PFSK-1 (cell line): ENCODE results near the gene RPS6KA2.

Experiments used
- FOXP2 ChIP-seq: optimal IDR thresholded peaks from 2 replicates; pipeline ENCODE3; 2011; ENCODE audit warnings: borderline replicate concordance, control low read depth, inconsistent platforms; ENCODE audit not compliant: insufficient read depth; ENCODE audit errors: extremely low read length, extremely low read depth
- POLR2AphosphoS5 ChIP-seq: IDR thresholded peaks from 2 replicates; pipeline ENCODE4 v1.6.1; 2012; ENCODE audit warnings: low read depth, mild to moderate bottlenecking, control low read depth, low read length, moderate library complexity
- REST ChIP-seq, 2 experiments: IDR thresholded peaks; 2 replicates each; pipeline versions ENCODE4 v1.6.1 to v1.8.0; 2011 to 2012; ENCODE audit warnings: low read depth in 2 of 2, low read length in 2 of 2, control low read depth in 1 of 2, inconsistent platforms in 1 of 2, mild to moderate bottlenecking in 1 of 2, moderate library complexity in 1 of 2; ENCODE audit not compliant: insufficient read depth in 1 of 2
- SIN3A ChIP-seq: IDR thresholded peaks from 2 replicates; pipeline ENCODE4 v1.6.1; 2012; ENCODE audit warnings: mild to moderate bottlenecking, low read length, moderate library complexity, borderline replicate concordance; ENCODE audit not compliant: insufficient read depth
- TAF1 ChIP-seq: IDR thresholded peaks from 2 replicates; pipeline ENCODE4 v1.6.1; 2012; ENCODE audit warnings: low read length, control low read depth, borderline replicate concordance; ENCODE audit not compliant: insufficient read depth

The RPS6KA2 gene

GRCh38 chr6:166561771-166562359 lies 65.2 kb downstream of the RPS6KA2 start:
- TF ChIP-seq POLR2AphosphoS5 (no peak), SIN3A (no peak), FOXP2 (no peak), REST (IDR thresholded peaks at IDR 0.05; ENCODE audit: insufficient read depth in 1 of 2, low read depth in 2 of 2, low read length in 2 of 2) (no peak), TAF1 (no peak)

- TF ChIP-seq REST (IDR thresholded peaks at IDR 0.05; ENCODE audit: insufficient read depth in 1 of 2, low read depth in 2 of 2, low read length in 2 of 2) (no peak), POLR2AphosphoS5 (no peak), SIN3A (no peak), FOXP2 (no peak), TAF1 (no peak)
Observed at GRCh38 chr6:166560222-166560621, 66.8 kb downstream of the RPS6KA2 start.

- no peak for TF ChIP-seq SIN3A
- TF ChIP-seq TAF1 = no peak
- no peak for TF ChIP-seq POLR2AphosphoS5
- no peak for TF ChIP-seq REST (IDR thresholded peaks at IDR 0.05; ENCODE audit: insufficient read depth in 1 of 2, low read depth in 2 of 2, low read length in 2 of 2)
- TF ChIP-seq FOXP2 = no peak
Observed at GRCh38 chr6:166559662-166560061, 67.4 kb downstream of the RPS6KA2 start.

- TF ChIP-seq POLR2AphosphoS5 (no peak), REST (IDR thresholded peaks at IDR 0.05; ENCODE audit: insufficient read depth in 1 of 2, low read depth in 2 of 2, low read length in 2 of 2) (no peak), SIN3A (no peak), FOXP2 (no peak), TAF1 (no peak)
Observed at GRCh38 chr6:166559211-166559610, 67.8 kb downstream of the RPS6KA2 start.
